ENCODE data around the gene MYZAP. TPM values are rescaled to one million over a fixed set of nuclear protein-coding genes. Genes with fewer than 3 reads are reported as not detected.

The MYZAP gene
- total and polyA plus RNA-seq, 2 of the 4 experiments (the other 2 are of a cell fraction) = not detected

DNA sequence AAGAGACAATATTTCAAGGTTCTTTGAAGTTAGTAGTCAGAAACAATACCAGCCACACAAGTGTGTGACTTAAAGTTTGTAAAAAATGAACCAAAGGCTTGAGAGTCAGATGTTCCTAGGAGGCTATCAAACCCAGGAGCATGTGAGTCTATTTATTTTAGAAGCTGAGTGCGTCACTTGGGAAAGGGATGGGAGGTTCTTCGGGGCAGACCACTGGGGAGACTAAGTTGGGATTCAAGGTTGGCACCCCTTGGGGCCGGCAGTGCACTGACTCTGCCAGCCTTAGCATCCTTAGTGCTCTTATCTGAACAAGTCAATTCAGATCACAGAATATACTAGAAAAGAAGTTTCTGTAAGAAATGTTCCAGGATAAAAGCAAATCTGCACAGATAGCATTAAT, 64.7 kb downstream of the MYZAP start:
- dilution Hi-C loops (cut with HindIII; ENCODE audit: low sequenced_read_pairs, unreplicated experiment) (no loop called here), intact Hi-C loops (cut with micrococcal nuclease) (no loop called here), in situ Hi-C loops (cut with MboI; ENCODE audit: low sequenced_read_pairs) (no loop called here)
- no peaks in the 10 kb centered on the region for H3K36me3 ChIP-seq (ENCODE audit: control insufficient read depth, insufficient read depth, low read length)
- H4K8ac ChIP-seq (ENCODE audit: low read depth in 2 of 2, low read length in 2 of 2) = no peak overlapping the region
- no peak overlapping the region for H3K56ac ChIP-seq (ENCODE audit: extremely low read depth, insufficient read depth, low read length)
- no peak overlapping the region for H2BK15ac ChIP-seq (ENCODE audit: low read depth, low read length)
- ChIA-PET POLR2A (ENCODE audit: unreplicated experiment) (no interaction called here), CTCF (interaction anchor here (1.3 kb wide), 1 partner anchor 9 kb away, joined by 3 read pairs; no protein-coding TSS in a partner anchor)
- no peak overlapping the region for H4K91ac ChIP-seq (ENCODE audit: insufficient read depth, low read depth, low read length)
- ATAC-seq (ENCODE audit: low read depth) (no peak), DNase-seq (no peak)
- WGBS, 2 experiments (ENCODE audit: extremely low coverage in 2 of 2, insufficient read length in 1 of 2) = no CpG with 5 or more reads among the region's 3 CpGs
- no peak overlapping the region for H3K14ac ChIP-seq (replicated peaks; ENCODE audit: low read depth, low read length)
- no peak overlapping the region for H3K4me3 ChIP-seq (ENCODE audit: insufficient read depth, low read depth, low read length)
- H3K9ac ChIP-seq (ENCODE audit: low read depth, low read length) = no peak overlapping the region
- TF ChIP-seq RFX5 (IDR thresholded peaks at IDR 0.05; ENCODE audit: low read depth, low read length) = no peak
- TF ChIP-seq NFE2L2 (IDR thresholded peaks at IDR 0.05; ENCODE audit: low read depth, low read length) = no peak
- TF ChIP-seq RCOR1 (IDR thresholded peaks at IDR 0.05; ENCODE audit: insufficient replicate concordance, low read length) = no peak
- no peak for TF ChIP-seq CEBPB (IDR thresholded peaks at IDR 0.05; ENCODE audit: low read depth, low read length)
- TF ChIP-seq, protein P1, sequence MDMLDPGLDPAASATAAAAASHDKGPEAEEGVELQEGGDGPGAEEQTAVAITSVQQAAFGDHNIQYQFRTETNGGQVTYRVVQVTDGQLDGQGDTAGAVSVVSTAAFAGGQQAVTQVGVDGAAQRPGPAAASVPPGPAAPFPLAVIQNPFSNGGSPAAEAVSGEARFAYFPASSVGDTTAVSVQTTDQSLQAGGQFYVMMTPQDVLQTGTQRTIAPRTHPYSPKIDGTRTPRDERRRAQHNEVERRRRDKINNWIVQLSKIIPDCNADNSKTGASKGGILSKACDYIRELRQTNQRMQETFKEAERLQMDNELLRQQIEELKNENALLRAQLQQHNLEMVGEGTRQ (IDR thresholded peaks at IDR 0.05; ENCODE audit: low read depth, low read length) = no peak
- TF ChIP-seq RAD21 (IDR thresholded peaks at IDR 0.05; ENCODE audit: low read length) = no peak
- TF ChIP-seq MAZ (IDR thresholded peaks at IDR 0.05; ENCODE audit: borderline replicate concordance, low read depth, low read length) = no peak
- no peak overlapping the region for H3K4me2 ChIP-seq (ENCODE audit: low read depth, low read length)
- H4K20me1 ChIP-seq (ENCODE audit: insufficient read depth, low read length) = no peaks in the 10 kb centered on the region
- no peak overlapping the region for H2AFZ ChIP-seq (replicated peaks; ENCODE audit: low read length, poor library complexity)
- H3K79me1 ChIP-seq (ENCODE audit: low read depth in 1 of 2, low read length in 2 of 2) = no peaks in the 10 kb centered on the region
- no peak overlapping the region for H2BK5ac ChIP-seq (ENCODE audit: low read depth, low read length, poor library complexity, severe bottlenecking)
- peaks cover 8% of the 10 kb centered on the region for H3K27me3 ChIP-seq (ENCODE audit: control insufficient read depth, insufficient read depth, low read length)
- H3K18ac ChIP-seq (ENCODE audit: low read depth, low read length) = no peak overlapping the region
- H2AK5ac ChIP-seq (ENCODE audit: low read depth, low read length) = no peak overlapping the region
- no peaks in the 10 kb centered on the region for H3K9me1 ChIP-seq (ENCODE audit: insufficient read depth, low read length)
- H3K4ac ChIP-seq (ENCODE audit: low read depth, low read length) = no peak overlapping the region
- BruUV-seq (replicated peaks) = no TSS peak
- H2BK20ac ChIP-seq (ENCODE audit: low read depth, low read length) = no peak overlapping the region
- H3K9me3 ChIP-seq (ENCODE audit: control insufficient read depth, insufficient read depth, low read length) = no peaks in the 10 kb centered on the region
- H2AK9ac ChIP-seq (replicated peaks; ENCODE audit: low read depth, low read length, poor library complexity) = no peak overlapping the region
- no peak overlapping the region for H3K23ac ChIP-seq (ENCODE audit: low read depth, low read length)
- H4K5ac ChIP-seq (ENCODE audit: low read depth, low read length) = no peak overlapping the region
- no peak overlapping the region for H3K27ac ChIP-seq (ENCODE audit: insufficient read depth, low read length)
- no peaks in the 10 kb centered on the region for H3K4me1 ChIP-seq (ENCODE audit: control insufficient read depth, insufficient read depth, low read length)
- H2BK120ac ChIP-seq (ENCODE audit: low read depth, low read length) = no peak overlapping the region
